ENCODE measurements around the gene CLSTN1. TPM values are rescaled to one million over a fixed set of nuclear protein-coding genes. Genes with fewer than 3 reads are reported as not detected.
"Not testable (repeated sequence)": the region's sequence is repeated elsewhere in the genome, so short reads cannot be mapped to it uniquely, and the experiment has no call there.

Gene CLSTN1
- total RNA-seq, 2 donors from 2014 or later = 62.5 to 64.1 TPM

- intact Hi-C loops (cut with DNase I) = no loop called here
- DNase-seq = no peak
- ATAC-seq = no peak
Observed at GRCh38 chr1:9780554-9781110, 43.1 kb downstream of the CLSTN1 start.

GRCh38 chr1:9778905-9779304, 44.9 kb downstream of the CLSTN1 start:
- intact Hi-C loops (cut with DNase I) = no loop called here
- DNase-seq = no peak
- ATAC-seq = no peak

GRCh38 chr1:9776685-9777084, 47.1 kb downstream of the CLSTN1 start:
- DNase-seq (no peak), ATAC-seq (no peak)
- intact Hi-C loops (cut with DNase I) = no loop called here

GRCh38 chr1:9774712-9775679, 48.8 kb downstream of the CLSTN1 start:
- no peak for DNase-seq
- intact Hi-C loops (cut with DNase I) = no loop called here
- ATAC-seq = no peak

- intact Hi-C loops (cut with DNase I) = no loop called here
- DNase-seq (no peak), ATAC-seq (no peak)
Observed at GRCh38 chr1:9770298-9770697, 53.5 kb downstream of the CLSTN1 start.

- no peak for ATAC-seq
- intact Hi-C loops (cut with DNase I) = no loop called here
- no peak for DNase-seq
Observed at GRCh38 chr1:9768983-9769382, 54.8 kb downstream of the CLSTN1 start.

- ATAC-seq = no peak
- intact Hi-C loops (cut with DNase I) = no loop called here
- DNase-seq = no peak
Observed at GRCh38 chr1:9767964-9768668, 55.6 kb downstream of the CLSTN1 start.

GRCh38 chr1:9766759-9767442, 56.9 kb downstream of the CLSTN1 start:
- ATAC-seq (peak in 1 of 2 donors; percentile 61), DNase-seq (no peak)
- intact Hi-C loops (cut with DNase I) = no loop called here

GRCh38 chr1:9764550-9764949, 59.2 kb downstream of the CLSTN1 start:
- DNase-seq = no peak
- intact Hi-C loops (cut with DNase I) = no loop called here
- no peak for ATAC-seq

GRCh38 chr1:9763914-9764313, 59.9 kb downstream of the CLSTN1 start:
- ATAC-seq (no peak), DNase-seq (no peak)
- intact Hi-C loops (cut with DNase I) = no loop called here

- intact Hi-C loops (cut with DNase I); ATAC-seq; DNase-seq: not testable (repeated sequence)
Observed at GRCh38 chr1:9762446-9762845, 61.3 kb downstream of the CLSTN1 start.

GRCh38 chr1:9761855-9762254, 61.9 kb downstream of the CLSTN1 start:
- no peak for DNase-seq
- no peak for ATAC-seq
- intact Hi-C loops (cut with DNase I) = no loop called here

- ATAC-seq (no peak), DNase-seq (no peak)
- intact Hi-C loops (cut with DNase I) = no loop called here
Observed at GRCh38 chr1:9760824-9761223, 62.9 kb downstream of the CLSTN1 start.

GRCh38 chr1:9759939-9760338, 63.8 kb downstream of the CLSTN1 start:
- intact Hi-C loops (cut with DNase I) = no loop called here
- DNase-seq (no peak), ATAC-seq (no peak)

- intact Hi-C loops (cut with DNase I) = no loop called here
- ATAC-seq = peak in 1 of 2 donors; percentile 34
- no peak for DNase-seq
Observed at GRCh38 chr1:9758559-9759121, 65.1 kb downstream of the CLSTN1 start.

GRCh38 chr1:9755441-9755995, 68.2 kb downstream of the CLSTN1 start:
- intact Hi-C loops (cut with DNase I) = no loop called here
- DNase-seq = no peak
- peak; percentile 45 to 50 for ATAC-seq

- DNase-seq (peak; percentile 72), ATAC-seq (peak in 1 of 2 donors; percentile 49)
- intact Hi-C loops (cut with DNase I) = no loop called here
Observed at GRCh38 chr1:9753121-9753531, 70.6 kb downstream of the CLSTN1 start.

- ATAC-seq (no peak), DNase-seq (no peak)
- intact Hi-C loops (cut with DNase I) = no loop called here
Observed at GRCh38 chr1:9751971-9752370, 71.8 kb downstream of the CLSTN1 start.

- intact Hi-C loops (cut with DNase I) = no loop called here
- no peak for DNase-seq
- ATAC-seq = no peak
Observed at GRCh38 chr1:9749361-9749760, 74.4 kb downstream of the CLSTN1 start.
